ENCODE results near the gene RPL4.

DNA sequence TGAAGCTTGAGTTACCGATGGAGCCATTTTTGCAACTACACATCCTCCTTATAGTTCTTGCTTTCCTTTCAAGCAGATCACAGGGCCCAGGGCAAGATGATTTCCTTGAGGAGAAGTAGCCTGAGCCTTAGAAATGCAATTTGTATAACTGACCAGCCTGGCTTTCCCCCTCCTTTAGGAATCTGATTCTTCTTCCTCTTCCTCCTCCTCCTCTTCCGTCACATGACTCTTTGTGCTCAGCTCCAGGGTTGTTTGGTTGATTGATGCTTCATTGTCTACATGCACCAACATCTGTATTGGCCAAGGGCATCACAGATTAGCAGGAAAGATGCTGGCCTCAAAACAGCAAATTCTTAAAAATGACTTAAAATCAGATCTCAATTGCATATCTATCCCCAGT is 10.4 kb downstream of the RPL4 start:
- TF ChIP-seq POLR2AphosphoS5 (IDR thresholded peaks at IDR 0.05; ENCODE audit: low read depth, low read length) (no peak), TAF1 (IDR thresholded peaks at IDR 0.05; ENCODE audit: borderline replicate concordance, insufficient read depth, low read length) (no peak), SIN3A (IDR thresholded peaks at IDR 0.05; ENCODE audit: borderline replicate concordance, insufficient read depth, low read length) (no peak), FOXP2 (optimal IDR thresholded peaks at IDR 0.05; ENCODE audit: borderline replicate concordance, extremely low read depth, extremely low read length, insufficient read depth) (no peak)
- TF ChIP-seq, protein P1, sequence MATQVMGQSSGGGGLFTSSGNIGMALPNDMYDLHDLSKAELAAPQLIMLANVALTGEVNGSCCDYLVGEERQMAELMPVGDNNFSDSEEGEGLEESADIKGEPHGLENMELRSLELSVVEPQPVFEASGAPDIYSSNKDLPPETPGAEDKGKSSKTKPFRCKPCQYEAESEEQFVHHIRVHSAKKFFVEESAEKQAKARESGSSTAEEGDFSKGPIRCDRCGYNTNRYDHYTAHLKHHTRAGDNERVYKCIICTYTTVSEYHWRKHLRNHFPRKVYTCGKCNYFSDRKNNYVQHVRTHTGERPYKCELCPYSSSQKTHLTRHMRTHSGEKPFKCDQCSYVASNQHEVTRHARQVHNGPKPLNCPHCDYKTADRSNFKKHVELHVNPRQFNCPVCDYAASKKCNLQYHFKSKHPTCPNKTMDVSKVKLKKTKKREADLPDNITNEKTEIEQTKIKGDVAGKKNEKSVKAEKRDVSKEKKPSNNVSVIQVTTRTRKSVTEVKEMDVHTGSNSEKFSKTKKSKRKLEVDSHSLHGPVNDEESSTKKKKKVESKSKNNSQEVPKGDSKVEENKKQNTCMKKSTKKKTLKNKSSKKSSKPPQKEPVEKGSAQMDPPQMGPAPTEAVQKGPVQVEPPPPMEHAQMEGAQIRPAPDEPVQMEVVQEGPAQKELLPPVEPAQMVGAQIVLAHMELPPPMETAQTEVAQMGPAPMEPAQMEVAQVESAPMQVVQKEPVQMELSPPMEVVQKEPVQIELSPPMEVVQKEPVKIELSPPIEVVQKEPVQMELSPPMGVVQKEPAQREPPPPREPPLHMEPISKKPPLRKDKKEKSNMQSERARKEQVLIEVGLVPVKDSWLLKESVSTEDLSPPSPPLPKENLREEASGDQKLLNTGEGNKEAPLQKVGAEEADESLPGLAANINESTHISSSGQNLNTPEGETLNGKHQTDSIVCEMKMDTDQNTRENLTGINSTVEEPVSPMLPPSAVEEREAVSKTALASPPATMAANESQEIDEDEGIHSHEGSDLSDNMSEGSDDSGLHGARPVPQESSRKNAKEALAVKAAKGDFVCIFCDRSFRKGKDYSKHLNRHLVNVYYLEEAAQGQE (IDR thresholded peaks at IDR 0.05; ENCODE audit: insufficient read depth in 1 of 2, low read depth in 2 of 2, low read length in 2 of 2): no peak
